Measurements from ENCODE around the gene SLN.
"Not testable (repeated sequence)": the region's sequence is repeated elsewhere in the genome, so short reads cannot be mapped to it uniquely, and the experiment has no call there.

SLN gene

DNA sequence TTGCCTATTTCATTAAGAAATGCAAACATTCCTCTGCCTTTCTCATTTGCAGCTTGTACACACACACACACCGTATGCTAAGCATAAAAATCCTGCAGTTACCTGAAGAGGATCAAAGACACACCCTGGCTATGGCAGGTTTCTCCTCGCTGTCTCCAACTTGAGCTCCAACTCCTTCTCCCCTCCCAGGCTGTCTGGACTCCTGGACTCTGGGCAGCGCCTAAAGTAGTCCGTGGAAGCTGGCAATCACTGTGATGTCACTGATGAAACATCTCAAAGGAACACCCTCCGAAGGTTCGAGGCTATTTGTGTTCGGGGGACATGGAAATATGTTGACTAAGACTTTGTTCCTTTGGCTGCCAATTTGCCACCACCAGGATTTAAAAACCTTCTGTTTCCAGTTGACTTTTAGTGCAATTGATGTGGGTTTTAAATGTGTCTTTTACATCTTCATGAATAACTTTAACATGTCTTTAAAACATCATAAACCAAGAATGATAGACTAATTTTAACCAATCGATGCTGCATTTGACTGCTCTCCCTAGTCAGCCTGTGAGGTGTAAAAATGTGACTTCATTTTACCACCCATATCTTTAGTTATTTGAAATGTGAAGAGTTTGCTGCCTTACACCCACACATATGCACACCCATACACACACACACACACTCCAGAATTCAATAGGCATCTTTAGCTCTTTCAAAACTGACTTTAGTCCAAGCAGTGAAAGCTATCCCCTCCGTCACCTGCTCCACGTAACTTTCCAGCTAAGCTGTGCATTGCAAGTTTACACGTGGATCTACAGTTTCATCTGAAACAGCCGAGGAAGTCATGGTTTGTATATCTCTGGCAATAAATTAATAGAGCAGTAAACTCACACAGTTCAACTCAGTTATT, at the start of gene SLN:
Gene SLN (minus strand): TSS at position 196 of the 895 bp plus-strand sequence.
- no peak for DNase-seq (ENCODE audit: low spot score)

DNA sequence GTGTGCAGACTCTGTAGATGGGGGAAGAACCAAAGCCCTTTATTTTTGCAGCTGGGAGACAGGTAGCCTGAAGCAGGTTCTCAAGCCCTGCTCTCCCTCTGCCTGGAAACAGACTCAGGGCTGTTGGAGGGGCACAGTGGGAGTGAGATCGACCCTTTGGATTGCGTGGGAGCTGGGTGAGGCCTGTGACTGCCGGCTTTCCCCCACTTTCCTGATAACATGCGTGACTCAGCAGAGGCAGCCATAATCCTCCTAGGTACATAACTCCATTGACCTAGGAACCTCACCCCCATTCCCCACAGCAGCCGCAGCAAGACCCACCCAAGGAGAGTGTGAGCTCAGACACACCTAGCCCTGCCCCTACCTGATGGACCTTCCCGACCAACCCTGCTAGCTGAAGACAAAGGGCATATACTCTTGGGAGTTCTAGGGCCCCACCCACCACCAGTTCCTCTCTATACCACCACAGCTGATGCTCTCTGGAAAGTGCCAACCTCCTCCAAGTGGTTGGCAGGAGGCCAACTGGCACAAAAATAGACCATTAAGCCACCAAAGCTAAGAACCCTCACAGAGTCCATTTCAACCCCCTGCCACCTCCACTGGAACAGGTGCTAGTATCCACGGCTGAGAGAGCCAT, 47.0 kb upstream of the SLN start:
- DNase-seq (ENCODE audit: low spot score), result not testable (repeated sequence)

DNA sequence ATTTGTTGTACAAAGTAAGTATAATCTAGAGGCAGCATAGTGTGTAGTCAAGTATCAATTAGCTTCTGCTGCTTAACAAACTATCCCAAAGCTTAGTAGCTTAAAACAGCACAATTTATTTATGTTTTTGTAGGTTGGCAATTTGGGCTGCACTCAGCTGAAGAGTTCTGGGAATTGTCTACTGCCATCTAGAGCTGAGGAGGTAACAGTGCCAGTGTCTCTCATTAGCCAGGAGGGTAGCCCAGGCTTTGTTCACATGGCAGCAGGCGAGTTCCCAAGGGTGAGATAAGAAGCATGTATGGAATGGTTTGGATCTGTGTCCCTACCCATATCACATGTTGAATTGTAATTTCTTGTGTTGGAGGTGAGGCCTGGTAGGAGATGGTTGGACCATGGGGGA, 45.8 kb upstream of the SLN start:
- DNase-seq (ENCODE audit: low spot score), result no peak

DNA sequence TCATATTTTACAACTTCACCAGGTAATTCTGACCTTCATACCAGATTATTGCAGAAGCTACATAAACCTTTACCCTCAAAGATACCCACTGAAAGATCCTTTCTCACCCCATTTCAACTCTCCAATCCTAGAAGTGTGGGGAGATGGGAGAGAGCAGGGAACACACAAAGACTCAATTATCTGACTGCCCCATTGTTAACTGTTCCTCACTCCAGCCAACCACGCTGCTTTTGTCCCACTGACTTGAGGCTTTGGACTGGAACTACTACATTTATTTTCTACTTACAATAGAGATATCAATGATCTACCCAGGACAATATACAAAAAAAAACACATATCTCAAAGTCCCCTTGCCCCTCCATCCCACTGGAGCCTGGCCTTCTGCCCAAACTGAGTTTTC, 44.7 kb upstream of the SLN start:
- DNase-seq (ENCODE audit: low spot score), result no peak

DNA sequence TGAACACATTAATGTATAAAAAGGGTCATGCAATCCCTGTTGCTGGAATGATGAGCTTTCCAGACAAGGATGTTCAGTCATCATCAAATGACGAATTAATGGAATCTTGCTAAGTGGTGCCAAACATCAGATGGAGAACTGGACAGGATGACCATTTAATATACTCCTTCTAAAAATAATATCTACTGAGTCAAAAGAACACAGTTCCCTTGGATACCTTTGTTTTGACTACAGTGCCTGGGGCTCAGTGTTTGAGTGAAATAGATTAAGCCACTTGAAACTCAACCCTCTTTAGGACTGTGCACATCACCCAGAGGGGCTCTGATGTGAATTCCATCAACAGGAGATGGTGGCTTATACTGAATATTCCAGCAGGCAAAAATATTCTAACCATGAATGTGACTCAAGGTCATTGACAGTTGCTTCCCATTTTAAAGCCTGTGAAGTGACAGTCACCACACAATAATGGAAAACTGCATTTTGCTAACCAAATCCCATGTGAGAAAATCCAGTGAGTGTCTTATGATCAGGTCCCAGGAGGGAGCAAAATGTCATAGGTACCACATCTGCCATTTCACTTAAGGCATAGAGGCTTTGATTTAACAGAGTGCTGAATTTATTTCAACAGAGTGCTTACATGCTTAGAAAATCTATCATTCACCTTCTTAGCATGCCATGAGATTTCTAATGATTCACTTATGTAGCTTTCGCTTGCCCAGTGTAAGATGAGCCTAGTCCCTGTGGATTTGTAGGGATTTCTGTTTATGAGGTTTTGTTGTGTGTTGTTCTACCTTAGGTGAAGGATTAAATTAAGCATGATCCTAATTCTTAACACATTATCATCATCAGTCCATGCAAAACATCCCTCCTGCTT, 41.3 kb upstream of the SLN start:
- DNase-seq (ENCODE audit: low spot score), result no peak

DNA sequence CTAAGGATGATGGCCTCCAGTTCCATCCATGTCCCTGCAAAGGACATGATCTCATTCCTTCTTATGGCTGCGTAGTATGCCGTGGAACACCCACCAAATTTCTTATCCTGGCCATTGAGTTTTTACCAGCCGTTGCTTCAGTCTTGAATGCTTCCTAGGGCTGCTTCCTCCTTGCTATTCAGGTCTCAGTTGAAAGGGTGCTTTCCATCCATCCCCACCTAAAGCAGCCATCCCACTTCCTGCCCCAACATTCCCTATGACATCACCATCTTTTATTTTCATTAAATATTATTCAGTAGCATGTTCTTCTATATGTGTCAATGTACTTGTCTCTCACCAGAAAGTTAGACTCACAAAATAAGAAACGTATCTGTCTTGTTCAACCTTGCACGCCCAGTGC, 40.7 kb upstream of the SLN start:
- no peak for DNase-seq (ENCODE audit: low spot score)

DNA sequence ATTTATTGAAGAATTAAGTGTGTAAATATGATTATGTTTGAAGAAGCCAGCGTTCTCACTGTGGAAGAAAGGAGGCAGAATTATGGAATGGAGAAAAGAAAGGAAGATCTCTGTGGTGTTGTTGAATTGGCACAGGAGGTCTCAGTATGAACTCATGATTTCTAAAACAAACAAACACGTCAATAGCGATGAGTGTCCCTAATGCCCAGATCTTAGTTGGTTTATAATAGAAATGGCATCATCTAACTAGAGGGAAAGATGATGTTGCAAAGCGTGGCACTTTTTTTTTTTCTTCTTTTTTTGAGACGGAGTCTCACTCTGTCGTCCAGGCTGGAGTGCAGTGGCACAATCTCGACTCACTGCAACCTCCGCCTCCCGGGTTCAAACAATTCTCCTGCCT, 39.2 kb upstream of the SLN start:
- DNase-seq (ENCODE audit: low spot score), result no peak

DNA sequence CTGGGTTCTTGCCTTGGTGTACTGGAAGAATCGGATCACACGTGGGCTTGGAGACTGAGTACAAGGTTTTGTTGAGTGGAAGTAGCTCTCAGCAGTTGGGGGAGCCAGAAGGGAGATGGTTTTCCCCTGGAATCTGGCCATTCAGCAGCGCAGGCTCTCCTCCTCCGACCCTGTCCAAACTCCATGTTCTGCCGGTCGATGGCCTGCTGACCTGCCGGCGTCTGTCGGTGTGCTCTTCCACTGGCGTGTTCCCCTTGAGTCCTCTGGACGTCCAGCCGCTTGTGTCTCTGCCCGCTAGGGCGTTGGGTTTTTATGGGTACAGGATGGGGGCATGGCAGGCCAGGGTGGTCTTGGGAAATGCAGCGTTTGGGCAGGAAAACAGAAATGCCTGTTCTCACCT, 38.5 kb upstream of the SLN start:
- DNase-seq (ENCODE audit: low spot score), result no peak

DNA sequence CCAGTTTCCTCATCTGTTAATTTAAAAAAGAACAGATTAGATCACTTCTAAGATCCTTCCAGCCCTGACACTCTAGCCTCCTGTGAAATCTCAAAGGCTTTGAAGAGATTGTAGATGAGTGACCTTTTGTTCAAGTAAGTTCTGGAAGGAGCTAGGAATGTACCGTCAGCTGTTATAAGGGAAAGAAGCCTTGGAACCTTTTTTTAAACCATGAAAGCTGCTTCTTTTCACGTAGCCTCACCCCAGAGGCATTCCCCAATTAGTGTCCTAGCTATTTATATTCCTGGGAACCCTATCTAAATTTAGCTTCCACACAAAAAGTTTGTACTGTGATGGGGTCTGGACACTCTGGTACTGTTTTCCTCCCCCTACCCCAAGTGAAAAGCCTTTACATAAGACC, 35.8 kb upstream of the SLN start:
- DNase-seq (ENCODE audit: low spot score), result no peak

DNA sequence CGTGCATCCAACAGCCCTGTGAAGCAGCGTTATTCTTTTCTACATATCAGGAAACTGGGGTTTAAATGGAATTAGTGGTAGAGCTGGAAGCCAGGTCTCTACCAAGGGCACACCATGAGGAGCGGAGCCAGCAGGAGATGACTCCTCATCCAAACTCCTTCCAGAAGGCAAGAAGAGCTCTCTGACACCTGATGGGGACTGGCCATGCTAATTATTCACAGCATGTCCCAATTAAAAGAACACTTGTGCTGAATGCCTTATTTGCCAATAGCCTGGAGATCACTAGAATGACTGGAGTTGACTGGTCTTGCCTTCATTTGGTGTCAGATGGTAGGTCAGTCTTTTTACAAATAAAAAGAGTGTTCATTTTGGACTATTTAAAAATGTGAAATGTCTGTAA, 32.9 kb upstream of the SLN start:
- DNase-seq (ENCODE audit: low spot score), result no peak

DNA sequence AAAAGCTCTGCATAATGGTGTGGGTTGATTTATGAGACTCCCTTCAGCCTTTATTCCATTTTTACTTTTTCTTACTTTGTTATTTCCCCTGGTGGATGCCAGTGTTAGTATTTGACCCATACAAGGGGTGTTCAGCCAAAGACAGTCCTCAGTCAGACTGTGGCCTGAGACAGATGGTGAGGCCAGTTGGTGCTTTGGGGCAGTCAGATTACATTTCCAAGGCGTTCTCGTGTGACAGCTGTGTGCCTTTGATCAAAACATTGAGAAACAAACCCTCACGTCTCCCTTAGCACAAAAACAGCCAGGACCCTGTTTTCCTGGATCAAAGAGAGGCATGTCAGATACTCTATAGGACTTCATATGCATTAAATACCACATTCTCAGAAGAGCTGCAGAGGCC, 31.3 kb upstream of the SLN start:
- DNase-seq (ENCODE audit: low spot score), result no peak

DNA sequence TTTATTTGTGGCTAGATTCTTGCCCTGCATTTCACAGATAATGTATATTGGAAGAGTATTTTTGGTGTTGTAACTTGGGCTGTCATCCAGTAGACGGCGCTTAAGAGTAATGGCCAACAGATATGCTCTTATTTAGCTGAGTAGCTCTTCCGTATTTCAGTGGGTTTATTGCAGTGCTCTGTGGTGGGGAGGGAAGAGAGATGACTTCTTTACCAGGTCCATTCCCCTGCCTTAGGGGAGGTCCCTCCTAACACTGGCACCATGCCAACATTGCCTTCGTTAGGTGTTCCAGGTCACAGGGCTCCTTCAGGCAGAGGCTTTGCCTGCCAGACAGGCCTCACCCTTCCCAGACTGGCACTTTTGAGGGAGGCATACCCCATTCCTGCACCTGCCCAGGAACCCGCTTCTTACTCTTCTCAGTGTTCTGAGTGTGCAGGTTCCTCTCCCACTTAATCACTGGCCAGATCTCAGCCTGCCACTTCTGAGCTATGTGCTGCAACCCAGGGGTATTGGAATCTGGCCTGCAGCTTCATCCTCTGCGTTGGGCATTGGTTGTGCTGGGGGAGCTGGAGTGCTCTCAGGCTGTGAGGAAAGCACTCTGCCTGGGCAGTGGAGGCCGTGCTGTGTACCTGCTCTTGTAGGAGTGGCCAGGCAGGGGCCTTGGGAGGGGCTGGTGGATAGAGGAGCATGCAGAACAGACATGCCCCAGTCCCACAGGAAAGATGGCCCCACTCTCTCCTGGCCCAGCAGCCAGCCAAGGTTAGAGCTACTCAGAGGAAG, 29.4 kb upstream of the SLN start:
- no peak for DNase-seq (ENCODE audit: low spot score)

DNA sequence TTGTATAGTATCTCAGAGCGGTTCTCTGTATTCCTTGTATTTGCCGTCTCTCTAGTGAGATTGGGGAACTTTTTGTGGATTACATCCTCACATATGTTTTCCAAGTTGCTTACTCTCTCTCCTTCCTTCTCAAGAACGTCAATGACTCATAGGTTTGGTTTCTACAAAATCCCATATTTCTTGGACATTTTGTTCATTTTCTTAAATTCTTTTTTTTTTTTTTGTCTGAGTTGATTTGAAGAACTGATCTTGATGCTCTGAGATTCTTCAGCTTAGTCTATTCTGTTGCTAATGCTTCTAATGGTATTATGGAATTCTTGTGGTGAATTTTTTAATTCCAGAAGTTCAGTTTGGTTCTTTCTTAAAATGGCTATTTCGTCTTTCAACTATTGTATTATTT, 28.4 kb upstream of the SLN start:
- no peak for DNase-seq (ENCODE audit: low spot score)

DNA sequence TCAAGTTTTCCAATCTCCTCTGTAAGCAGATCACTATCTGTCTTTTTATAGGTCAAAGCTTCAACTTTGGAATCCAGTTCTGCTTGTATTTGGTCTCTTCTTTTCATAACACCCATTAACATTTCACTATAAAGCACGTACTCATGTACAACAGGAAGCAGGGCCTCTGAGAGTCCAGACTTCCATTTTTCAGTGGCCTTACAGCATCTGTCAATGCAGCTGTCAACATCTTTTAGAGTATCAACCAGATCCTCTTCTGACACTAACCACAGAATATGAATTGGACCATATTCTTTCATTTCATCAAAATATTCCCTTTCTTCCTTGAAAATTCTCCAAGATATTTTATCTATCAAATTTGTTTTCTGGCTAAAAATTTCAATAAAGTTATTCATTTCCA, 24.7 kb upstream of the SLN start:
- no peak for DNase-seq (ENCODE audit: low spot score)

DNA sequence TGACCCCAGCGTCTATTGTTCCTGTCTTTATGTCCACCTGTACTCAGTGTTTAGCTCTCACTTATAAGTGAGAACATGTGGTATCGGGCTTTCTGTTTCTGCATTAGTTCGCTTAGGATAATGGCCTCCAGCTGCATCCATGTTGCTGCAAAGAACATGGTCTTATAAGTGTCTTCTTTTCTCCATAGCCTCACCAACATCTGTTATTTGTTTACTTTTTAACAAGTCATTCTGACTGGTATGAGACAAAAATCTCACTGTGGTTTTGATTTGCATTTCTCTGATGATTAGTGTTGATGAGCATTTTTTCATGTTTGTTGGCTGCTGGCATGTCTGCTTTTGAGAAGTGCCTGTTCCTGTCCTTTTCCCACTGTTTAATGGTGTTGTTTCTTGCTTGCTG, 21.7 kb upstream of the SLN start:
- no peak for DNase-seq (ENCODE audit: low spot score)

DNA sequence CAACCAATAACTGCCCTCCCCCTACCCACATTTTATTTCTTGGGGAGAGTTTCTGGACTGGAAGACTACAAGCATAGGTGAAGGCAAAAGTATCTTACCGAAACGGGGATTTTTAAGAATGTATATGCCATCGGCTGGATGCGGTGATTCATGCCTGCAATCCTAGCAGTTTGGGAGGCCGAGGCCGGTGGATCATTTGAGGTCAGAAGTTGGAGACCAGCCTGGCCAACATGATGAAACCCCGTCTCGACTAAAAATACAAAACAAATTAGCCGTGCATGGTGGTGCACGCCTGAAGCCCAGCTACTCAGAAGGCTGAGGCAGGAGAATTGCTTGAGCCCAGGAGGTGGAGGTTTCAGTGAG, 20.8 kb upstream of the SLN start:
- no peak for DNase-seq (ENCODE audit: low spot score)

DNA sequence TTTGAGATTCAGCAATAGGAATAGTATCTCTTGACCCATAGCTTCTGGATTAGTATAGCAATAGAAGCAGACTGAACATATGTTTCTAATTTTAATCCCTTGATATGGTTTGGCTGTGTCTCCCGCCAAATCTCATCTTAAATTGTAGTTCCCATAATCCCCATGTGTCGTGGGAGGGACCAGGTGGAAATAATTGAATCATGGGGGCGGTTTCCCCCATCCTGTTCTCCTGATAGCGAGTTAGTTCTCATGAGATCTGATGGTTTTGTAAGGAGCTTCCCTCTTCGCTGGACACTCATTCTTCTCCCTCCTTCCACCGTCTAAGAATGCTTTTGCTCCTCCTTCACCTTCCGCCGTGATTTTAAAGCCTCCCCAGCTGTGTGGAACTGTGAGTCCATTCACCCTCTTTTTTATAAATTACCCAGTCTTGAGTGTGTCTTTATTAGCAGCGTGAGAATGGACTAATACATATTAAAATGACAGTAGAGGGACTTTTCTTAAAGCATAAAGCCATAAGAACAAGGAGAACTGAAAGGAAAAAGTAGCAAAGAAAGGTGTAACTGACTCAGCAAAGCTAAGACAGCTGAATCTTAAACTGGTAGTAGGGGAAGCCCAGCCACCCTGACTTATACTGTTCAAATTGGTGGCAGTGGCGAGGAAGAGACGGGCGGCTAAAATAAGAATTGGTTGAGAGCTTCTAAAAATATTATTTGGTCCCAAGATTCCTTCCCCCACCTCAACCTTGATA, 20.3 kb upstream of the SLN start:
- no peak for DNase-seq (ENCODE audit: low spot score)

DNA sequence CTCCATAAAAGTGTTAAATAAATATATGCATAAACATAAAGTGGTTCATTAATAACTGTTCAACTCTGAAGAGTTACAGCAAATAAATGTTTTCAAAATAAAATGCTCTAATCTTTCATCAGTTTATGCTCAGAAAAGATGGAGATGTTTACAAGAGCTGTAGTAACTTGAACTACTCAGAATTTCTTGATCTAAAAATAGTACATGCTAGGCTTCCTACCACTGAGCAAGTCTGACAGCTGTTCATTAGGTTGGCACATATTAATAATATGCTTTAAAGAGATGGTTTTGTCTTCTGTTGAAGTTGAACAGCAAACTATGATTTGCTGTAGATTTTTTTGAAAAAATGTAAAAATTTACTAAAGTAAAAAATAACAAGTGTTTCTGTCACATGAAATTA, 10.8 kb upstream of the SLN start:
- no peak for DNase-seq (ENCODE audit: low spot score)

DNA sequence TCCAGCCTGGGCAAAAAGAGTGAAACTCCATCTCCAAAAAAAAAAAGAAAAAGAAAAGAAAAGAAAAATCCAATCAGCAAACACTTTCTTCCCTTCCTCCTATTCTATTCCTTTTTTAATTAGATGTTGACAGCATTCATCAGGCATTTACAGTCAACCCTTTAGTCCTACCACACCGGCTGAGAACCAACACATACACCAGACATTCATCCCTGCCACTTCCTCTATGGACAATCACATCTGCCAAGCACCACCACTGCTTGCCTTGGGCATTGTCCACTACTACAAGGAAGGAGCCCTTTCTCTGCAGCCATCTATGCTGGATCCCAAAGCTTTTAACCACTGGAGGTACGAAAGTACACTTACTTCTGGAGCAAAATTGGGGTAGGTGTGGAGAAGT, 9.4 kb upstream of the SLN start:
- DNase-seq (ENCODE audit: low spot score), result no peak

DNA sequence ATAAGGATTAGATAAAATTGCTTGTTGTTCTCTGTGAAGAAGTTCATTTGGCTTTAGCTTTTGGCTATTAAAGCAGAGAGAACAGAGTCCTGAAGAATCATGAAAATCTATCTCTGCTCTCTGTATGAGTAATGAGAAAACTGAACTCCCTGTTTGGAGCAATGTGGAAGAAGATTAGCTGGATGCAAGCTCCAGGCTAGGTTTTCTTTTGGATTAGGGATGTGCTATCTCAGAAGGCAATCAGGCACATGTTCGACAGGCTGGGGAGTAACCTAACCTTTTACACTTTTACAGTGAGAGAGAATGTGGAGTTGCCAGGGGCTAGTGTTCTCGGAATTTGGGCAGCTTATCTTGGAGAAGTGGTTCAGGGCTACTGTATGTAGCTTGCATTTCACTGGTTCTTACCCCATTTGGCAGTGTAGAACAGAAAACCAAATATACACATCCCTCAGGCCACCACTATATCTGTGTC, 8.5 kb upstream of the SLN start:
- DNase-seq (ENCODE audit: low spot score), result no peak

Measured in left forelimb (tissue), 1 donor.